IPS DF 6.9 (cell line): ENCODE results near the gene TSC22D1.

Experiments used
- DNase-seq: peaks from one replicate; pipeline ENCODE4 v3.0.0-alpha.2; 2013; ENCODE audit warnings: low read depth, low spot score
- H3K27ac ChIP-seq: one replicate; pipeline ENCODE4 v1.5.1; 2013; ENCODE audit warnings: low read length, control low read depth
- H3K27me3 ChIP-seq: 2 replicates; pipeline ENCODE4 v1.6.1; 2013; ENCODE audit warnings: mild to moderate bottlenecking, low read length; ENCODE audit not compliant: control insufficient read depth, insufficient read depth
- H3K36me3 ChIP-seq: 2 replicates; pipeline ENCODE4 v1.6.1; 2013; ENCODE audit warnings: low read length; ENCODE audit not compliant: control insufficient read depth, insufficient read depth
- H3K4me1 ChIP-seq: 2 replicates; pipeline ENCODE4 v1.6.1; 2013; ENCODE audit warnings: low read length; ENCODE audit not compliant: control insufficient read depth, insufficient read depth
- H3K4me3 ChIP-seq: 2 replicates; pipeline ENCODE4 v1.5.1; 2013; ENCODE audit warnings: mild to moderate bottlenecking, low read length
- H3K9me3 ChIP-seq: 2 replicates; pipeline ENCODE4 v1.6.1; 2013; ENCODE audit warnings: low read length, inconsistent platforms; ENCODE audit not compliant: control insufficient read depth, insufficient read depth
- WGBS: extraction: QIAGEN DNeasy Blood & Tissue Kit; methylation state at CpG from one replicate; pipeline ENCODE4 v1.1.7; 2013; ENCODE audit warnings: mixed read lengths, missing lambda C conversion rate; ENCODE audit not compliant: insufficient read length, insufficient coverage; 5-methylcytosine and 5-hydroxymethylcytosine counted together

TSC22D1 gene

DNA sequence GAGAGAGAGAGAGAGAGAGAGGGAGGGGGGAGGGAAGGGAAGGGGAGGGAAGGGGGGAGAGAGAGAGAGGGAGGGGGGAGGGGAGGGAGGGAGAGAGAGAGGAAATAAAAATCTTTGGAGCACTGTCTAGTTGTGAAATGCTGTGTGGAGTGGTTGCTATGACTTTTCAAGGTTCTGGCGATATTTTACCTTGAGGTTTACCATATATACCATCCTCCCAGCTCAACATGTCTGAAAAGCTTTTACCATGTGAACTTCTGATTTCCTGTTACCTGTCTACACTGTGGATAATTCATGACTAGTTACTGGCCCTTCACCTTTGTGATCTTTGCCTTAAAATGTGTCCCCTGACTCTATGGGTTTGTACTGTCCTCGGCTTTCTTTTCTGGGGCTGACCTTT, 164.3 kb downstream of the TSC22D1 start:
- H3K36me3 ChIP-seq = no peaks in the 10 kb centered on the region
- no peaks in the 10 kb centered on the region for H3K27me3 ChIP-seq
- no CpG with 5 or more reads among the region's 2 CpGs for WGBS
- no peaks in the 10 kb centered on the region for H3K9me3 ChIP-seq
- DNase-seq = no peak
- no peak overlapping the region for H3K27ac ChIP-seq
- no peak overlapping the region for H3K4me3 ChIP-seq
- H3K4me1 ChIP-seq = peaks cover 9% of the 10 kb centered on the region; the same call in 1 of the 2 replicates

DNA sequence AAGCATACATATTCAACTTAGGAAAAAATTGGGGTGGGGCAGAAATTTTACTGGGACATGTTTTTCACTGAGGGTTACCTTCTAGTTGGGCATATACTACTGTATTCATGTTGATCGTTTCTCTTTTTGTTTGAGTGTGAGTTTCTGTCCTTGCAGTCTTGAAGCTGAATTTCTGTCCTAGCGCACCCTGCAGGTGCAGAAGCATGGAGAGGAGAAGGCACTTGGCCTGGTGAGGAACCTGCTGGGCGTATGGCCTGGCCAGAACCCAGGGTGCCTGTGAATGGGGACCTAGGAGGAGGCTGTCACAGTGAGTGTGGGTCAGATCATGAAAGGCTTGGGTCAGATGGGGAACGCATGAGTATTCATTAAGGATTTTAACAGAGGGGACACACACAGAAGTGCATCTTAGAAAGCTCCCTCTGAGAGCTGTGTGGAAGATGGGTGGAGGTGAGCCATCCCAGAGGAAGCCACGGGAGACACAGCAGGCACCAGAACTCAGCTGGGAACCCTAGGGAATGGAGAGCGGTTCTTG, 165.7 kb downstream of the TSC22D1 start:
- no peaks in the 10 kb centered on the region for H3K9me3 ChIP-seq
- no CpG with 5 or more reads among the region's 6 CpGs for WGBS
- H3K27ac ChIP-seq = no peak overlapping the region
- H3K27me3 ChIP-seq = no peaks in the 10 kb centered on the region
- H3K4me1 ChIP-seq = peaks cover 5% of the 10 kb centered on the region
- no peaks in the 10 kb centered on the region for H3K36me3 ChIP-seq
- no peak overlapping the region for H3K4me3 ChIP-seq
- no peak for DNase-seq

DNA sequence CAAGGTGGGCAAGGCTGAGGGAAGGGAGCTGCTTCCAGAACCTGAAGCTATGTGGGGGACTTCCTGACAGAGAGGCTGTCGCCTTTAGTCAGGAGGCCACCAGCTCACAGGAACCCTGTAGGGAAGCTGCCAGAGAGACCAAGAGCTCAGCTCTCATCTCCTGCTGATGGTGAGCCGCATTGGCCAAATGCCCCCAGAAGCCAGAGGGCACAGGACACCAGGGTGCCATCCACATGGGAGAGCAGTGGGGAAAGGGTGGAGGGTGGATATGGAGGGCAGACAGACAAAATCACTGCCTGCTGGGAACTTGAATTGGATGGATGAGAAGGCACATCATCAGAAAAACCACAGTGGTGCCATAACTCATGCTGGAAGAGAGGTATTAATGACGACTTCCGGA, 166.5 kb downstream of the TSC22D1 start:
- no peak overlapping the region for H3K27ac ChIP-seq
- peaks cover 5% of the 10 kb centered on the region for H3K4me1 ChIP-seq
- H3K36me3 ChIP-seq = no peaks in the 10 kb centered on the region
- no peaks in the 10 kb centered on the region for H3K27me3 ChIP-seq
- H3K4me3 ChIP-seq = no peak overlapping the region
- no peaks in the 10 kb centered on the region for H3K9me3 ChIP-seq
- DNase-seq = no peak
- WGBS = no CpG with 5 or more reads among the region's 4 CpGs

DNA sequence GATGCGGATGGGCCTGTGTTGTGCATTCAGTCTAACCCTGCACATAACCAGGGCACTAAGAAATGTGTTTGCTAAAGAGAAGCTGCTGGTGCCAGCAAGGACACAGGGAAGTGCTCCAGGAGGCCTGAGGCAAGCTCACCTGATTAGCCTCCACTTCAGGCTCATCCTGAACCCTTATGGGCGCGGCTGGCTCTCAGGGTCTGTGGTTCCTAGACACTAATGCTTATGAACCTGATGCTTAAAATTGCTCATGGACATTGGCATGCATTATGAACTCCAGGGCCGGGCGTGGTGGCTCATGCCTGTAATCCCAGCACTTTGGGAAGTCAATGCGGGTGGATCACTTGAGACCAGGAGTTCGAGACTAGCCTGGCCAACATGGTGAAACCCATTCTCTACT, 168.2 kb downstream of the TSC22D1 start:
- Histone ChIP-seq H3K36me3 (no peaks in the 10 kb centered on the region), H3K4me1 (peaks cover 13% of the 10 kb centered on the region), H3K9me3 (no peaks in the 10 kb centered on the region), H3K27ac (no peak overlapping the region), H3K4me3 (no peak overlapping the region), H3K27me3 (no peaks in the 10 kb centered on the region)
- no peak for DNase-seq
- WGBS = no CpG with 5 or more reads among the region's 7 CpGs

DNA sequence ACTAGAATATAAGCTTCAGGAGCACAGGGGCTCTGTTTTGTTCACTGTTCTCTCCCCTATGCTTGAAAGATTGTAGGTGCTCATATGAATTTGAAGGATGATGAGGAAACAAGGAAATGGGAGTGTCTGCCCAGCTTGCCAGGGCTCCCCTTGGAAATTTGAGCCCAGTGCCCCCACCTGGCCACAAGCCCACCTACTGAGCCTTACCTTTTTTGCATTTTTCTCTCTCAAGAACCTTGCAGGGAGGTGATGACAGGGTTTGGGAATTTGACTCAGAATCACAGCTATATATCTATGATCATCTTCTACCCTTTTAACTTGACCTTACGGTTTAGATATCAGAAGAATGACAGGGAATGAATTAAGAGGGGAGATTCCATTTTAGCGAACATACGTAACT, 168.8 kb downstream of the TSC22D1 start:
- WGBS = no CpG with 5 or more reads among the region's 3 CpGs
- no peak overlapping the region for H3K4me3 ChIP-seq
- no peaks in the 10 kb centered on the region for H3K27me3 ChIP-seq
- no peaks in the 10 kb centered on the region for H3K9me3 ChIP-seq
- DNase-seq = no peak
- peaks cover 17% of the 10 kb centered on the region for H3K4me1 ChIP-seq
- H3K36me3 ChIP-seq = no peaks in the 10 kb centered on the region
- no peak overlapping the region for H3K27ac ChIP-seq

DNA sequence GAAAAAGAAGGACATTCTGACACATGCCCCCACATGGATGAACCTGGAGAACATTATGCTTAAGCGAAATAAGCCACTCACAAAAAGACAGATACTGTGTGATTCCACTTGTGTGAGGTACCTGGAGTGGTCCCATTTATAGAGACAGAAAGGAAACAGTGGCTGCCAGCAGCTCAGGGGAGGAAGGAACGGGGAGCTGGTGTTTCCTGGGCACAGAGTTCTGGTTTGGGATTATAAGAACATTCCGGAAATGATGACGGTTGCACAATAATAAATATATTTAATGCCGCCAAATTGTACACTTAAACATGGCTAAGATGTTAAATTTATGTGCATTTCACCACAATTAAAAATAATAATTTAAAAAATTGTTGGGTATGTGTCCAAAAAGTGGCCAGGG, 169.5 kb downstream of the TSC22D1 start:
- WGBS = no CpG with 5 or more reads among the region's 5 CpGs
- DNase-seq = no peak
- H3K27ac ChIP-seq = no peak overlapping the region
- peaks cover 17% of the 10 kb centered on the region for H3K4me1 ChIP-seq
- H3K27me3 ChIP-seq = no peaks in the 10 kb centered on the region
- H3K36me3 ChIP-seq = no peaks in the 10 kb centered on the region
- no peak overlapping the region for H3K4me3 ChIP-seq
- no peaks in the 10 kb centered on the region for H3K9me3 ChIP-seq

DNA sequence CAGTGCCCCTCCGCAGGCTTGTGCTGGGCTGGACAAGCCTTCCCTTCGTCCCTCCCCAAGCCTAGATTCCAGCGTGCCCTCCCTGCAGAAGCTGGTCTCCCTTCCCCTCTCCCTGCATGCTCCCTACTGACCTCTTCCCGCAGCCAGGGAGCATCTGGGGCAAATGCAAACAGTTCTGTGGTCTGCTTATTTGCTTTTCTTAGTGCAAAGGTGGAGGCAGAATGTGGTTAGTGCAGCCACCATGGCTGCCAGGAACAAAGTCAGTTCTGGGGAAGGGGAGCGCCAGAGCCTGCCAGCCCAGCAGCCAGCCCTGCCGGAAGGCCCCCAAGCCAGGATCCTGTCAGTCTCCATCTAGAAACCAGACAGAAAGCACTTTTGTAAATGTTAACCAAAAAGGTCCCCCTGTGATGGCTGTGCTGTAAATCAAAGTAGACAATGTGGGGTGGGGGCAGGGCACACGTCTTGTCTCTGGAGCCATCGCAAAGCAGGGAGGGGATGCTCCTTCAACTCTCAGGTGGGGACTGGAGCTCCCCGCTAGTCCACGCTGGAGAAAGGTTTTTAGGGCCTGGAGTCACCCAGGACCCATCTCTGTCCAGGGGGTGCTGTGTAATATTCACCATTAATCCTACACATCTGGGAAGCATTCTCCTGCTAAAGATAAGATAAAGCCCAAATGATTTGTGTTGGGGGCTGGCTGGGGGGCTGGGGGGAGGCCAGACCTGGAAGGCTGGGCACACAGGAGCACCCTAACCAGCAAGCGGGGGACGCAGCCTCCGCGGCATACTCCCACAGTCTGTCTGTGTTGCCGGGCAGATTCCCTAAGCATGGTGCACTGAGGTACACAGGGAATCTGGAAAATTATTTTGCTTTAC, 171.6 kb downstream of the TSC22D1 start:
- H3K4me3 ChIP-seq = no peak overlapping the region
- no peaks in the 10 kb centered on the region for H3K9me3 ChIP-seq
- peaks cover 16% of the 10 kb centered on the region for H3K4me1 ChIP-seq
- H3K27me3 ChIP-seq = no peaks in the 10 kb centered on the region
- H3K36me3 ChIP-seq = no peaks in the 10 kb centered on the region
- no peak overlapping the region for H3K27ac ChIP-seq
- WGBS = no CpG with 5 or more reads among the region's 15 CpGs
- DNase-seq = no peak

DNA sequence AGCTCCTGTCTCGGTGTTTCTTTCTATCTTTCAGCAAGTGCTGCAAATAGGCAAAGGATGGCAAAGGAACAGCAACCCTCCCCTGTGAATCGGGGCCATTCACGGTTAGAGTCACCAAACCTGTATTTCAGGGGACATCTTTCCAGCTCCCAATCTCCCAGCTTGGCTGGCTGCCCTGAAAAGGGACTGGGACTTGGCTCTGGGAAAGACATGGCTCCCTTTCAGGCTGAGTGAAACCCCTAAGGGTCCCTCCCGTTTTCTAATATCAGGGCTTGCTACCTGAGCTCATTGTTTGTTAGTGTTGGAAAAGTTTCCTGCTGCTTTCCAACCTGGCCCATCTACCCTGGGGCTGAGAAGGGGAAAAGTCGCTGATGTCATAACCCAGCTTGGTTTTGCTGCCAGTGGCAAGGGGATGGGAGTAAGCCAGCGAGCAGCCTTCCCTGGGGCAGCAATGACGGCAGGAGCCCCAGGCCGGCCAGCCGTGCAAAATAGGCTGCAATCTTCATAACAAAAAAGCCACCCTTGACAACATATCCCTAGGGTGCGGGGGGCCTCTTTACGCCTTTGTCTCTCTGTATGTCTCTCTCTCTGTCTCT, 172.6 kb downstream of the TSC22D1 start:
- H3K36me3 ChIP-seq = no peaks in the 10 kb centered on the region
- WGBS = no CpG with 5 or more reads among the region's 11 CpGs
- H3K4me3 ChIP-seq = no peak overlapping the region
- H3K9me3 ChIP-seq = no peaks in the 10 kb centered on the region
- H3K27me3 ChIP-seq = no peaks in the 10 kb centered on the region
- H3K4me1 ChIP-seq = peaks cover 16% of the 10 kb centered on the region
- H3K27ac ChIP-seq = no peak overlapping the region
- no peak for DNase-seq

DNA sequence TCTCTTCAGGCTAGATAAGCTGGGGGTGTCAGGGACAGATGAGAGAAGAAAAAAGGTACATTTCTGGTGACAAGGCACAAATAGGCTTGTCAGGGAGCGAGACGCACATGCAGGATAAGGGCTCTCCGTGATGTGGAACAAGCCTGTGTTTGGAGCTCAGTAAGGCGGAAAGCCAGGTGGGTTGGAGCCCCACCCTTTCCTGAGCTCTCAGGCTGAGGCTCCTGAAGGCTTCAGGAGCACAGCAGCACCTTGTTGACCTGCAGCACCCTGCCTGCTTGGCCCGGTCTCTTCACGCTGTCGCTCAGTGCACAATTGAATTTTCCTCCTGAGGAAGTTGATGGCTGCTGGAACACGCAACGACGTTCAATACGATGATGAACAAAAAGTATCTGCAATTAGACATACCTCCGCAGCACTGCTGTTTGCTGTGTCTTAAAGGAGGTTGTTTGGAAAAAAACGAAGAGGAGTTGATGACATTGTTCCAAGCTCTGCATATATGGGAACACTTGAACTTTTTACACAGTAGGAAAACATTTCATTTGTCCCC, 173.2 kb downstream of the TSC22D1 start:
- no peak overlapping the region for H3K4me3 ChIP-seq
- H3K36me3 ChIP-seq = no peaks in the 10 kb centered on the region
- no peak overlapping the region for H3K27ac ChIP-seq
- no CpG with 5 or more reads among the region's 13 CpGs for WGBS
- H3K4me1 ChIP-seq = peaks cover 16% of the 10 kb centered on the region
- no peaks in the 10 kb centered on the region for H3K27me3 ChIP-seq
- no peaks in the 10 kb centered on the region for H3K9me3 ChIP-seq
- no peak for DNase-seq

DNA sequence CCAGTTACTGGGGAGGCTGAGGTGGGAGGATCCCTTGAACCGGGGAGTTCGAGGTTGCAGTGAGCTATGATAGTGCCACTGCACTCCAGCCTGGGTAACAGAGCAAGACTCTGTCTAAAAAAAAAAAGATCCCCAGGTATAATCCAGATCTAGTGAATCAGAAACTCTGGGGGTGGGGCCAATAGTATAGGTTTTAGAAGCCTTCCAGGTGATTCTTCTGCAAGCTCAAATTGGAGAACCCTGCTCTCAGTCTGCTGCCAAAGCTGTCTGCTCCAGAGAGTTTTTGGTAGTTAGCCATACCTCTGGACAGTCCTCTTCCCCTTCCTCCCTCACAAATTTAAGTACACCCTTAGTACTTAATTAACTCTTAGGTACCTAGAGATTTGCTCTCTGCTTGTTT, 174.6 kb downstream of the TSC22D1 start:
- H3K4me3 ChIP-seq = no peak overlapping the region
- no peak for DNase-seq
- WGBS = no CpG with 5 or more reads among the region's 2 CpGs
- H3K27me3 ChIP-seq = no peaks in the 10 kb centered on the region
- no peaks in the 10 kb centered on the region for H3K9me3 ChIP-seq
- H3K36me3 ChIP-seq = no peaks in the 10 kb centered on the region
- H3K27ac ChIP-seq = no peak overlapping the region
- H3K4me1 ChIP-seq = peaks cover 14% of the 10 kb centered on the region
